ENCODE results near the gene EGR1. TPM values are rescaled to one million over a fixed set of nuclear protein-coding genes. Genes with fewer than 3 reads are reported as not detected.

EGR1 gene
- total RNA-seq, 2 donors from 2014 or later, result 9.9 to 14.2 TPM

DNA sequence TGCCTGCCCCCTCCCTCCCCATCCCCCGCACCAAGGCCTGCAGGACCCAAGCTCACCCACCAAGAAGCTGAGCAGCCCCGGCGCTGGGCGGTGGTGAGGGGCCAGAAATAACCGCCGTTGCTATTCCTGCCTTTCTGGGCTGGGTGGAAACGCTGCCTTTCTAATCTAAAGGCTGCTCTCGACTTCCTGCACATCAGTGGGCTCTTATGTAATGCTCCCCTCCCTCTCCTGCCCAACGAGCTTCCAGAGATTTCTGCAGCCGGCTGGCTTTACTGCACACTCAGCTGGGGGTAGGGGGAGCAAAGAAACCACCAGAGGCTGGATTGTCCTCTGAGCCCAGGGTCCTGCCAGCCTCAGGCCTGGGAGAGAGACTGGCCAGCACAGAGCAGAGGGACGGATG lies 6.9 kb upstream of the EGR1 start:
- H3K27ac Mint-ChIP-seq, result no peak overlapping the region
- H3K27me3 ChIP-seq (ENCODE audit: control insufficient read depth, insufficient read depth, low read length, poor library complexity, severe bottlenecking), result no peaks in the 10 kb centered on the region
- no peak overlapping the region for H3K4me3 ChIP-seq (ENCODE audit: low read length)
- peaks cover 6% of the 10 kb centered on the region for H3K27me3 Mint-ChIP-seq (ENCODE audit: insufficient read depth)
- no peaks in the 10 kb centered on the region for H3K9me3 ChIP-seq (ENCODE audit: control insufficient read depth, low read length)
- no peak overlapping the region for H3K9ac ChIP-seq (ENCODE audit: extremely low read depth, low read length, poor library complexity, severe bottlenecking)
- H3K27ac ChIP-seq (ENCODE audit: low read depth, low read length), result no peak overlapping the region
- no peaks in the 10 kb centered on the region for H3K36me3 ChIP-seq (ENCODE audit: control insufficient read depth, insufficient read depth, low read length)
- H3K4me3 Mint-ChIP-seq, result no peak overlapping the region
- TF ChIP-seq CTCF (conservative IDR thresholded peaks at IDR 0.05), result no peak
- peaks cover 18% of the 10 kb centered on the region for H3K4me1 Mint-ChIP-seq
- no peaks in the 10 kb centered on the region for H3K36me3 Mint-ChIP-seq (ENCODE audit: low read depth)
- H3K4me1 ChIP-seq (ENCODE audit: control insufficient read depth, insufficient read depth, low read length), result no peaks in the 10 kb centered on the region
- no peaks in the 10 kb centered on the region for H3K9me3 Mint-ChIP-seq
- no peak for DNase-seq
- 88% methylated on average over 7 to 11 of the region's 11 CpGs for WGBS, 2 experiments (ENCODE audit: insufficient coverage in 1 of 2, insufficient read length in 1 of 2)

GRCh38 chr5:138458856-138459255 lies 6.4 kb upstream of the EGR1 start:
- WGBS, 2 experiments (ENCODE audit: insufficient coverage in 1 of 2, insufficient read length in 1 of 2), result 93 to 98% methylated on average over 5 to 9 of the region's 9 CpGs
- Mint-ChIP-seq H3K27ac (no peak overlapping the region), H3K27me3 (ENCODE audit: insufficient read depth) (peaks cover 6% of the 10 kb centered on the region), H3K4me1 (peaks cover 20% of the 10 kb centered on the region), H3K4me3 (no peak overlapping the region), H3K9me3 (no peaks in the 10 kb centered on the region), H3K36me3 (ENCODE audit: low read depth) (no peaks in the 10 kb centered on the region)
- Histone ChIP-seq H3K36me3 (ENCODE audit: control insufficient read depth, insufficient read depth, low read length) (no peaks in the 10 kb centered on the region), H3K27me3 (ENCODE audit: control insufficient read depth, insufficient read depth, low read length, poor library complexity, severe bottlenecking) (no peaks in the 10 kb centered on the region), H3K4me3 (ENCODE audit: low read length) (no peak overlapping the region), H3K4me1 (ENCODE audit: control insufficient read depth, insufficient read depth, low read length) (no peaks in the 10 kb centered on the region), H3K9ac (ENCODE audit: extremely low read depth, low read length, poor library complexity, severe bottlenecking) (no peak overlapping the region), H3K27ac (ENCODE audit: low read depth, low read length) (no peak overlapping the region), H3K9me3 (ENCODE audit: control insufficient read depth, low read length) (no peaks in the 10 kb centered on the region)
- no peak for TF ChIP-seq CTCF (conservative IDR thresholded peaks at IDR 0.05)
- DNase-seq, result no peak

- H3K4me1 Mint-ChIP-seq, result peaks cover 20% of the 10 kb centered on the region
- Histone ChIP-seq H3K4me1 (ENCODE audit: control insufficient read depth, insufficient read depth, low read length) (no peaks in the 10 kb centered on the region), H3K36me3 (ENCODE audit: control insufficient read depth, insufficient read depth, low read length) (no peaks in the 10 kb centered on the region), H3K9ac (ENCODE audit: extremely low read depth, low read length, poor library complexity, severe bottlenecking) (no peak overlapping the region), H3K9me3 (ENCODE audit: control insufficient read depth, low read length) (no peaks in the 10 kb centered on the region), H3K4me3 (ENCODE audit: low read length) (no peak overlapping the region), H3K27ac (ENCODE audit: low read depth, low read length) (no peak overlapping the region), H3K27me3 (ENCODE audit: control insufficient read depth, insufficient read depth, low read length, poor library complexity, severe bottlenecking) (no peaks in the 10 kb centered on the region)
- H3K27me3 Mint-ChIP-seq (ENCODE audit: insufficient read depth), result peaks cover 6% of the 10 kb centered on the region
- TF ChIP-seq CTCF (conservative IDR thresholded peaks at IDR 0.05), result no peak
- DNase-seq, result no peak
- no peaks in the 10 kb centered on the region for H3K9me3 Mint-ChIP-seq
- WGBS, 2 experiments (ENCODE audit: insufficient coverage in 1 of 2, insufficient read length in 1 of 2), result 85 to 96% methylated on average over 10 to 11 of the region's 11 CpGs
- no peak overlapping the region for H3K27ac Mint-ChIP-seq
- no peaks in the 10 kb centered on the region for H3K36me3 Mint-ChIP-seq (ENCODE audit: low read depth)
- no peak overlapping the region for H3K4me3 Mint-ChIP-seq
These were observed 5.9 kb upstream of the EGR1 start for GRCh38 chr5:138459311-138459933.
